Esophagus (tissue), 2 donors: ENCODE measurements around the gene CCNDBP1. TPM values are rescaled to one million over a fixed set of nuclear protein-coding genes. Genes with fewer than 3 reads are reported as not detected.

Source experiments
- H3K27ac ChIP-seq, 2 donors: one replicate each; pipeline ENCODE4 v1.5.1; 2013; ENCODE audit warnings: low read depth in 2 of 2, mild to moderate bottlenecking in 2 of 2, inconsistent platforms in 1 of 2, low read length in 1 of 2, moderate library complexity in 1 of 2
- H3K27me3 ChIP-seq, 2 donors: one replicate each; pipeline ENCODE4 v1.6.1; 2013; ENCODE audit warnings: low read length in 2 of 2, control low read depth in 1 of 2, mild to moderate bottlenecking in 1 of 2; ENCODE audit not compliant: insufficient read depth in 2 of 2, control insufficient read depth in 1 of 2
- H3K36me3 ChIP-seq, 2 donors: one replicate each; pipeline ENCODE4 v1.6.1; 2013; ENCODE audit warnings: low read length in 1 of 2; ENCODE audit not compliant: control insufficient read depth in 2 of 2, insufficient read depth in 2 of 2
- H3K4me1 ChIP-seq, 2 donors: one replicate each; pipeline ENCODE4 v1.6.1; 2013; ENCODE audit warnings: low read length in 1 of 2; ENCODE audit not compliant: control insufficient read depth in 2 of 2, insufficient read depth in 2 of 2
- H3K4me3 ChIP-seq, 2 donors: one replicate each; pipeline ENCODE4 v1.5.1; 2013; ENCODE audit warnings: low read length in 2 of 2, mild to moderate bottlenecking in 2 of 2, low read depth in 1 of 2, moderate library complexity in 1 of 2
- H3K9me3 ChIP-seq, 2 donors: one replicate each; pipeline ENCODE4 v1.6.1; 2013; ENCODE audit warnings: mild to moderate bottlenecking in 2 of 2, low read depth in 1 of 2, low read length in 1 of 2, moderate library complexity in 1 of 2; ENCODE audit not compliant: control insufficient read depth in 2 of 2, insufficient read depth in 1 of 2
- WGBS, 2 donors: extraction: QIAGEN DNeasy Blood & Tissue Kit; methylation state at CpG; one replicate each; pipeline ENCODE4 v1.1.7; 2013; 5-methylcytosine and 5-hydroxymethylcytosine counted together
- polyA plus RNA-seq, 2 donors: library from polyadenylated mRNA; stranded (reverse); fragments of 200-250 nt; gene quantifications; one replicate each; pipeline ENCODE4 v1.2.3, GENCODE V29; 2013
- donor health status: healthy with polysubstance abuse.
- donor health status: Bipolar disorder and iron deficiency.

Gene CCNDBP1
- polyA plus RNA-seq, 2 donors: 48.0 to 57.4 TPM

DNA sequence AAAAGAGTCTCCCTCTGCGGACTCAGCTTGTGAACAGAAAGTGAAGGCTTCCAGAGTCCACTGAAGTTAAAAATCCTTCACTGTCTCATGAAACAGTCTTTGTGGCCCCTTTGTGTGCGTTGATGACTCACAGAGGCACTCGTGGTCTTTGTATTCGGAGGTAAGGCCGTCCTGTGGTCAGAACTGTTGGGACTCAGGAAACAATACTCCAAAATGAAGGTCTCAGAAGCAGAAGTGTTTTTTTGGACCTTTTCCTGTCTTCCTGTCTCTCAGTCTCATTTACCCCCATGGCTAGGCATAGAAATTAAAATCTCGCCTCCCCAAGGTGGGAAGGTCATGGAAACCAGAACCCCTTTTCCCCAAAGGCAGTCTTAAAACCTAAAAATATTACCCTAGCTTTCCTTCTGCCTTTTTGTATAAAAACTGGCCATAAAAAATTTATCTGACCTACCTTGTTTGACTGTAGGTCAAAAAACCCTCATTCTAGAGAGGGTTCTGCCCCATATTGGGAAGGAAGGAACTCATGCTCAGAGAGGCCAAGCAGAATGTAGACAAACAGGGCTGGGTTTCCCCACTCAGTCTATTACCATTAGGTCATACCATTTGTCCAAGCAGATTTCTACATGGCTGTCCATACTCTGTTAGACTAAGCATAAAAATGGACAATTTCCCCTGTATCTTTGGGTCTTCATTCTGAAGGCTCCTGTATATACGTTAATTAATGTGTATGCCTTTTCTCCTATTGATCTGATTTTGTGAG is 54.7 kb downstream of the CCNDBP1 start:
- H3K27ac ChIP-seq: no peak overlapping the region
- H3K4me1 ChIP-seq: peaks cover 0 to 13% of the 10 kb centered on the region in 2 donors
- H3K9me3 ChIP-seq: peaks cover 0 to 4% of the 10 kb centered on the region in 2 donors
- H3K27me3 ChIP-seq: no peaks in the 10 kb centered on the region
- WGBS, 2 donors: 78 to 79% methylated on average over 7 of the region's 7 CpGs
- no peak overlapping the region for H3K4me3 ChIP-seq
- H3K36me3 ChIP-seq: peaks cover 0 to 4% of the 10 kb centered on the region in 2 donors

- Histone ChIP-seq H3K4me3 (no peak overlapping the region), H3K4me1 (peaks cover 0 to 13% of the 10 kb centered on the region in 2 donors), H3K9me3 (peaks cover 0 to 4% of the 10 kb centered on the region in 2 donors), H3K27ac (peak overlapping the region in 1 of 2 donors; percentile 24), H3K36me3 (peaks cover 0 to 3% of the 10 kb centered on the region in 2 donors), H3K27me3 (no peaks in the 10 kb centered on the region)
- 35 to 42% methylated on average over 1 of the region's 1 CpG for WGBS, 2 donors
Observed at GRCh38 chr15:43241100-43241499, 55.9 kb downstream of the CCNDBP1 start.

DNA sequence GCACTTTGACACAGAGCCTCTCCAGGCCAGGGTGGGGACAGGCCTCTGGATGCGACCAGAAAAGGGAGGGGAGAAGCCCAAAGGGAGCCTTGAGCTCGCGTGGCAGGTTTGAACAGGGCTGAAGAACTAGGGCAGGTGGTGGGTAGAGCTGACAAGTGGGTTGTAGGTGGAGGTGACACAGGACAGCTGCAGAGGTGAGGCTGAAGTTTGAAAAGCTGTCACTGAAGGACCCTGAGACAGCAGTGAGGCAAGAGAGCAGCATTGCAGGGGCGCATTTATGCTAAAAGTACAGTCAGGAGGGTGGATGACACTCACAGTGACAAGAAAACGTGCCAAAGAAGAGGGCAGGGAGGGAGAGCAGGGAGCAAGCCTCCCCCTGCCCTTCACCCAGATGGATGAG is 57.4 kb downstream of the CCNDBP1 start:
- Histone ChIP-seq H3K36me3 (peaks cover 0 to 3% of the 10 kb centered on the region in 2 donors), H3K4me1 (peaks cover 0 to 13% of the 10 kb centered on the region in 2 donors), H3K27ac (no peak overlapping the region), H3K9me3 (peaks cover 0 to 4% of the 10 kb centered on the region in 2 donors), H3K4me3 (no peak overlapping the region), H3K27me3 (no peaks in the 10 kb centered on the region)
- 60 to 64% methylated on average over 5 of the region's 5 CpGs for WGBS, 2 donors

GRCh38 chr15:43243020-43243645 is 57.9 kb downstream of the CCNDBP1 start:
- 86 to 89% methylated on average over 2 of the region's 2 CpGs for WGBS, 2 donors

GRCh38 chr15:43244092-43244491 is 58.9 kb downstream of the CCNDBP1 start:
- Histone ChIP-seq H3K4me1 (peaks cover 0 to 6% of the 10 kb centered on the region in 2 donors), H3K9me3 (peaks cover 0 to under 1% of the 10 kb centered on the region in 2 donors), H3K27ac (peak overlapping the region; percentile 29 to 68), H3K27me3 (no peaks in the 10 kb centered on the region), H3K4me3 (no peak overlapping the region), H3K36me3 (no peaks in the 10 kb centered on the region)
- WGBS, 2 donors: 70 to 74% methylated on average over 4 of the region's 4 CpGs

More at GRCh38 chr15:43243020-43243645, 57.9 kb downstream of the CCNDBP1 start:
- H3K4me3 ChIP-seq: no peak overlapping the region
- H3K27me3 ChIP-seq: no peaks in the 10 kb centered on the region
- H3K27ac ChIP-seq: peak overlapping the region; percentile 29 to 68
- peaks cover 0 to 3% of the 10 kb centered on the region in 2 donors for H3K36me3 ChIP-seq
- H3K4me1 ChIP-seq: peaks cover 0 to 13% of the 10 kb centered on the region in 2 donors
- peaks cover 0 to 4% of the 10 kb centered on the region in 2 donors for H3K9me3 ChIP-seq

- Histone ChIP-seq H3K4me1 (peaks cover 0 to 3% of the 10 kb centered on the region in 2 donors), H3K27ac (no peak overlapping the region), H3K27me3 (no peaks in the 10 kb centered on the region), H3K9me3 (no peaks in the 10 kb centered on the region), H3K4me3 (no peak overlapping the region), H3K36me3 (no peaks in the 10 kb centered on the region)
- WGBS, 2 donors: 69 to 73% methylated on average over 6 of the region's 6 CpGs
Observed at GRCh38 chr15:43246261-43246774, 61.1 kb downstream of the CCNDBP1 start.

Other genes with a start within 250 kb of the CCNDBP1 start
- 1 to 10 TPM; 2.3 to 2.7 TPM for gene UBR1, start 79.4 kb upstream of the CCNDBP1 start, polyA plus RNA-seq
- 10 to 100 TPM in 1 of 2 donors, 1 to 10 TPM in 1; 7.6 to 12.8 TPM for gene TMEM62, start 51.8 kb upstream of the CCNDBP1 start, polyA plus RNA-seq
- gene EPB42, start 35.6 kb downstream of the CCNDBP1 start, polyA plus RNA-seq: not detected
- 10 to 100 TPM in 1 of 2 donors, 1 to 10 TPM in 1; 9.5 to 12.9 TPM for gene TGM5, start 81.5 kb downstream of the CCNDBP1 start, polyA plus RNA-seq
- 1 to 10 TPM in 1 of 2 donors, under 1 TPM in 1; 0.05 to 5.3 TPM for gene TGM7, start 116.9 kb downstream of the CCNDBP1 start, polyA plus RNA-seq
- gene LCMT2, start 145.2 kb downstream of the CCNDBP1 start, polyA plus RNA-seq: 1 to 10 TPM; 5.0 to 5.5 TPM
- 1 to 10 TPM; 5.3 to 6.3 TPM for gene ZSCAN29, start 185.6 kb downstream of the CCNDBP1 start, polyA plus RNA-seq
- 1 to 10 TPM; 4.8 to 5.3 TPM for gene TUBGCP4, start 185.7 kb downstream of the CCNDBP1 start, polyA plus RNA-seq